GM21528 (cell line): ENCODE results near the gene IPO9.

Experiments
- ATAC-seq: cut with Tn5 transposase; IDR thresholded peaks from one replicate; pipeline ENCODE4 v1.9.1; 2021; ENCODE audit warnings: mild to moderate bottlenecking, moderate library complexity; ENCODE audit not compliant: unreplicated experiment, low FRiP score

IPO9 gene

GRCh38 chr1:201828820-201829774 lies at the start of gene IPO9:
TSS of gene IPO9 (plus strand) at chr1:201829157. CDS start at chr1:201829210, 53 bp downstream.
- peak; percentile 80 for ATAC-seq

GRCh38 chr1:201779351-201779880 lies 49.5 kb upstream of the IPO9 start:
- no peak for ATAC-seq

GRCh38 chr1:201780952-201781351 lies 48.0 kb upstream of the IPO9 start:
- no peak for ATAC-seq

- no peak for ATAC-seq
Measured at GRCh38 chr1:201781437-201781836, 47.5 kb upstream of the IPO9 start.

- no peak for ATAC-seq
Measured at GRCh38 chr1:201782353-201782752, 46.6 kb upstream of the IPO9 start.

GRCh38 chr1:201783058-201783457 lies 45.9 kb upstream of the IPO9 start:
- ATAC-seq, result no peak

GRCh38 chr1:201783572-201783971 lies 45.4 kb upstream of the IPO9 start:
- ATAC-seq, result no peak

- ATAC-seq, result no peak
Measured at GRCh38 chr1:201785291-201785690, 43.7 kb upstream of the IPO9 start.

- no peak for ATAC-seq
Measured at GRCh38 chr1:201786824-201787223, 42.1 kb upstream of the IPO9 start.

- ATAC-seq, result no peak
Measured at GRCh38 chr1:201788296-201788695, 40.7 kb upstream of the IPO9 start.

- ATAC-seq, result no peak
Measured at GRCh38 chr1:201789245-201789644, 39.7 kb upstream of the IPO9 start.

GRCh38 chr1:201790261-201790660 lies 38.7 kb upstream of the IPO9 start:
- ATAC-seq, result no peak

- no peak for ATAC-seq
Measured at GRCh38 chr1:201791051-201791778, 37.7 kb upstream of the IPO9 start.

- no peak for ATAC-seq
Measured at GRCh38 chr1:201791779-201792173, 37.2 kb upstream of the IPO9 start.

- no peak for ATAC-seq
Measured at GRCh38 chr1:201792534-201793305, 36.2 kb upstream of the IPO9 start.

- ATAC-seq, result no peak
Measured at GRCh38 chr1:201793306-201793925, 35.5 kb upstream of the IPO9 start.

GRCh38 chr1:201795066-201795465 lies 33.9 kb upstream of the IPO9 start:
- no peak for ATAC-seq

GRCh38 chr1:201800246-201800645 lies 28.7 kb upstream of the IPO9 start:
- ATAC-seq, result no peak

- no peak for ATAC-seq
Measured at GRCh38 chr1:201806801-201807200, 22.2 kb upstream of the IPO9 start.

- ATAC-seq, result no peak
Measured at GRCh38 chr1:201807958-201808632, 20.9 kb upstream of the IPO9 start.
